T-helper 2 cell (primary cell): ENCODE data around the gene MYO1D.
"Not testable (repeated sequence)": the region's sequence is repeated elsewhere in the genome, so short reads cannot be mapped to it uniquely, and the experiment has no call there.

ENCODE experiments used
- DNase-seq, 5 experiments: peaks; one replicate each; pipeline versions ENCODE4 v3.0.0 to v3.0.0-alpha.2; 2012 to 2022

Gene MYO1D

DNA sequence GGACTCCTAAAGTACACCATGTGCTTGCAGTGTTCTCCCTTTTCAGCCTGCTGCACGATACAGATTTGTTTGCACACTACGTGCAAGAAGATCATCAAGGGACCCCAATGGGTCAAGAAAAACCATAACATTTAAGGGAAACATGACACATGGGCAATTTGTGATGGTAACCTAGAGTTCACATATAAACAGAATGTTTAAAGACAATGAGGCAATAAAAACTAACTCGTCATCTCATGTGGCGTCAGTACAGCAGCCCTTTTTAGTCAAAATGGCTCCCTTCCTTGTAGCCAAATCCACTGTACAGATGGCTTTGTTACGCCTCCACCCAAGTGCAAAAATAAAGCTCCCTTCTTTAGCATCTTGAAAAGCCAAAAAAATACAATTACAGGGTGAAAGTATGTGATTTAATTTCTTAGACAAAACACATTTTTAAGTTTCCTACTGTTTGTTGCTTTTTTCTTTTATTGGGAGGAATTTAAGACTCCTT lies 216.4 kb downstream of the MYO1D start:
- no peak for DNase-seq

DNA sequence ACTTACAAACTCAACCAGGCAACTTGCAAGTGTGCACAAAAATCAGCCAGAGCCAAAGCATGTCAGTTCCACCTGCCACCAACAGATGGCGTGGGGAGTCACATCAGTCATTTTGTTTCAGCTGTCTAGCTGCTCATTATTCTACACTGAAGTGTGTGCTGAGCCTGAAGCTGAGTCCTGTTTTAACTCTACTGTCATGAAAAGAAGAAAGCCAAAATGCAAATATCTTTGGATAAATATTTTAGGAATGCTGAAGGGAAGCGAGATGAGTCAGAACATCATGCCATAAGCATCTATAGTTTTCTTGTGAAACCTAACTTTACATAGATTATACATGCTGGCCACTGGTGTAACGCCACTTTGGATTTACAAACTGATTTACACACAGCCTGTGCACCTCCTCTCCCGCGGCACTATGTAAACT lies 217.5 kb downstream of the MYO1D start:
- peak; percentile 10 to 70 (median 27) for DNase-seq

DNA sequence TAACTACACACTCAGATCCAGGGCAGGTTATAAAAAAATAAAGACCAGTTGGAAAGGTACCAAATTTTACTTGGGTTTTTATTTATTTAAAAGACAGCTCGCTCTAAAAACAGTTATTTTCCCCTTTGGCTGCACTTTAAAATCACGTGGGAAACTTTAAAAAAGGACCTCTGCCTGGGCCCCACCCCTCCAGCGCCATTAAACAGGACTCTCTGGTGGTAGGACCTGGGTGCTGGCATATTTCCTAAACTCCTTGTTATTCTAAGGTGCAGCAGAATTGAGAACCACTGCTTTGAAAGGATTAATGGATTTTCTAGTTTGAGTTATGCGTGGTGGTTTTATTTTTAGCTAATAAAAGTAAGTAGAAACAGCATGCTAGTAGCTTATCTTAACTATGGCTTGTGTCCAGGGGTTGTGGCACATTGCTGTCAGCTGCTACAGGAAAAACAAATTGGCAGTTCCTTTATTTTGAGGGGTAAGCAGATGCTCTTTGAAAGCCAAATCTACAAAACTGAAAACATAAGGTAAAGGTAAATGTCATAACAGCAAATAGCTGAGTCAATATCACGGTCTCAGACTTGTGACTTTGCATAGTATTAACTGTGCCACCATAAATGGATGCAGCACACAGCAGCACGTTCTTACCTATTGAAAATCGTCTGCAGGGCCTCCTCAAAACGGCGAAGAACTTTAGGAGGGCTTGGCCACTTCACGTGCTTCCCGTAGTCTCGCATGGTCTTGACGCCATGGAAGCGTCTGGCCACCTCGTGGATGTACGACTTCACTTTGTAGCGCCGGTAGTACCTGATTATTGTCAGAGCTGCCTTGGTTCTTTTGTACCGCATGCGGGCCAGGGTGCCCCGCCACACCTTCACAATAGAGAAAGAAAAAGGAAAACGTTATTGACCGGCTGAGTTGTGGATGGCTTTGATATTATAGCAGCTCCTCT lies 218.2 kb downstream of the MYO1D start:
- DNase-seq, result no peak

DNA sequence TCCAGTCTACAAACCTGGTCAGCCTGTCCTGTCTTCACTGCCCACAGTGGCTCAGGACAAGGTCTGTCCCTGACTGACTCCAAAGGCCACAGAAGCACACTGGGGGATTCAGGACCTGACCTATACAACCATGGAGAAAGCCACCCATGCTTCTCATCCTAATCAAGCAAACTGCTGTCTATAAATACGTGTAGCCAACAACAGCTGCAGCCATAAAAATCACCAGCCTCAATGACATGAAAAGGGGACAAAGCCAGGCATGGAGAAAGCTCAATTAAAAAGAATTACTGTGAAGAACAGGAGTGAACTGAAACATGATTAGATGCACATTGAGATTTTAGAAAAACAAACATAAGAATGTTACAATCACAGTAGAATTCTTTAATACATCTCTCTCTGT lies 220.0 kb downstream of the MYO1D start:
- no peak for DNase-seq

DNA sequence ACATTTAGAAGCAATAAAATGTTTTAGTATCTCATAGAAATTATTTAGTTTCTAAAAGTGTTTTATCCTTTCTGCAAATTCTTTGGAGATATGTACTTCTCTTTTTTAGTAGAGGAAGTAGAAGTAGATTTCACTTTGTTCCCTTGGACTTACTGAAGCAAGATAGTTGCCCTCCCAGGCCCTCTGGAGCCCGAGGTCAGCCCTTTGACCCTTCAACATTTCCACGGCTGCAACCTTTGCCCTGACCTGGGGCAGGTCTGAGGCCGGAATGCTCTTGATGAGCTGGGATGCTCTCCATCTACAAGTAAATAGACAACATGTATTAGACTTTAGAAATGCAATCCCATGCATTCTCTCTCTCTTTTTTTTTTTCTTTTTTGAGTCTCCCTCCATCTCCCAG lies 222.6 kb downstream of the MYO1D start:
- DNase-seq, result no peak

DNA sequence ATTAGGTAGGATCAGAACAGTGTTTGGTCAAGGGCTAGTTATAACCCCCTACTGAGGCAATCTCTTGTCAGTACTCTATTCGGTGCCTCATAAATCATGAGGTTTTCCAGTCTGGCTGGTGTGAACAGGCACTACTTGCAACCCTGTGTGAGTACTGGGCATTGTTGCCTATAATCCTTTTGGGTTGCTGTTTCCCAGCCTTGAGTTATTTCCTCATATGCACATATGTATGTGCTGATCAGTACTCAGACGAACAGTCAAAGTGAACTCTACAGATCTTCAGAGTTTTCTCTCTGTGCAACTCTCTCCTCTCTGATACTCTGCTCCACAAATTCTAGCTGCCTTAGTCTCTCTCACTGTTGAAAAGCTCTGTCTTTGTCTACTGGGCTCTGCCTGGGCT lies 225.8 kb downstream of the MYO1D start:
- DNase-seq, result no peak

DNA sequence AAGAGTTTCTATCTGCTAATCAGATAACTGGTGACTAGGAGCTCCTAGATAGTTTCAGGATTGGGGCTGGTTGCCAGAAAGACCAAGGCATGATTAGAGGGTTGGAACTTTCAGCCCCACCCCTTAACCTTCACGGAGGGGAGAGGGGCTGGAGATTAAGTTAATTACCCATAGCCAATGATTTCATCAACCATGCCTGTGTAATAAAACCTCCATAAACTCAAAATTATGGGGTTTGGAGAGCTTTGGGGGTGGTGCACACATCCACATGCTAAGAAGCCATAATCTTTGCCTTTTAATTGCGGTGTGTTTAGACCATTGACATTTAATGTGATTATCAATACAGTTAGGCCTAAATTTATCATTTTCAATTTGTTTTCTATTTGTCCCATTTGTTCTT lies 228.5 kb downstream of the MYO1D start:
- DNase-seq, result no peak

DNA sequence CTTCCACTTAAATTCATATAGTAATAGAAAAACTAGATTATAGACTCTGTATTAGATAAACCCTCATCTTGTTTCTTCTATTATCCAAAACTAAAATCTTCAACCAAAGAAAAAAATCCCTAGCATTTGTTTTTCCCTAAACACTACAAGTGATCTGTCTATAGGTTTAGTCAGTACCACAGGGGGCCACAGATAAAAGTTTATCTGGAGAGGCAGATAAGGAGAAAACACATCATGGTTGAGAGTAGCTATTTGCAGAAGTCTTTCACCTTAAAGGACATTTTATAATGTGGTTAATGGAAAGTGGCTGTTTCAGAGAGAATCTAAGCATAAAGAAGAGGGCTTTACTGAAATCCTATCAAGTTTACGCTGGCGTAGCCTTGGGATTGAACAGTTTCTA lies 230.0 kb downstream of the MYO1D start:
- no peak for DNase-seq

DNA sequence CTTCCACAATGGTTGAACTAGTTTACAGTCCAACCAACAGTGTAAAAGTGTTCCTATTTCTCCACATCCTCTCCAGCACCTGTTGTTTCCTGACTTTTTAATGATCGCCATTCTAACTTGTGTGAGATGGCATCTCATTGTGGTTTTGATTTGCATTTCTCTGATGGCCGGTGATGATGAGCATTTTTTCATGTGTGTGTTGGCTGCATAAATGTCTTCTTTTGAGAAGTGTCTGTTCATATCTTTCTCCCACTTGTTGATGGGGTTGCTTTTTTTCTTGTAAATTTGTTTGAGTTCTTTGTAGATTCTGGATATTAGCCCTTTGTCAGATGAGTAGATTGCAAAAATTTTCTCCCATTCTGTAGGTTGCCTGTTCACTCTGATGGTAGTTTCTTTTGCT lies 235.4 kb downstream of the MYO1D start:
- not testable (repeated sequence) for DNase-seq

DNA sequence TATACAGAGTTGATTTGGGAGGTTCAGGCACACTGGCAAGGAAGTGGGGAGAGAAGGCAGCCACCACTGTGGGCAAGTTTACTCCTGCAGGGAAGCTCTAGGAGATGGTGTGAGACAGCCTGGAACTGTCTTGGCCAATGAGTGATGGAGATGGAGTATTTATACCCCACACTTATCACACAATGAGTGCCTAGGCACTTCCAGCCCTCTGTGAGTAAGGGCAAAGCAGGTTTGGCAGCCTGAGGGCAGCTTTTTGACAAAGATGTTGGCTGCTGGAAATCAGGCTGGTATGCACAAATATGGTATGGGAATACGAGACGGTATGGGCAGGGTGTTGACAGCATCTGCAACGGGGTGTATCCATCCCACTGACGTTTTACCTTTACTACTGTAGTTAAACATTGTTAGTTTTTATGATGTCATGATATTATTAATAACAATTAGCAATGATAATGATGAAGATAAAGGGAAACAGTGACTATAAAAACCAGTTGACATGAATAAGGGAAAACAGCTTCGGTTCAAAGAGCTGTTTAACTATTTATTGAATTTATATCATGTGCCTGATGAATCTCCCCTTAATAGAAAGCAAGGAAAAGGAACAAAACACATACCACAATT lies 240.2 kb downstream of the MYO1D start:
- no peak for DNase-seq

DNA sequence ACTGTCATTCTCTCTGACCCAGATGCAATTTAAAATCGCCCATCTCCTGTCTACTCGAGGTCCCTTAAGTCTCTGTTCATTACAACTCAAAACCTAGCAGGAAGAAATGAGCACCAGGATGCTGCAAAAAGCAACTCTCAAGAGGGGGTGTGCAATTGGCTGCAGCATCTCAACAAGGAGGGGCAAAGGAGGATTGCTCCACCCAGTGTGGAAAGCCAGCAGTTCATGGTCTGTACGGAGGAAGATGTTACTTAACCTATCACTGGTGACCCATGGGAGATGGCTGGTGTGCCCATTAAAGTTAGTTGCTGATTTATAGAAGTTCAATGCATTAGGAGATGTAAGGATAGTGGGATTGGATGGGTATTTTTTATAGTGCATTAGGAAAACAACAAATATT lies 242.8 kb downstream of the MYO1D start:
- DNase-seq, result no peak

DNA sequence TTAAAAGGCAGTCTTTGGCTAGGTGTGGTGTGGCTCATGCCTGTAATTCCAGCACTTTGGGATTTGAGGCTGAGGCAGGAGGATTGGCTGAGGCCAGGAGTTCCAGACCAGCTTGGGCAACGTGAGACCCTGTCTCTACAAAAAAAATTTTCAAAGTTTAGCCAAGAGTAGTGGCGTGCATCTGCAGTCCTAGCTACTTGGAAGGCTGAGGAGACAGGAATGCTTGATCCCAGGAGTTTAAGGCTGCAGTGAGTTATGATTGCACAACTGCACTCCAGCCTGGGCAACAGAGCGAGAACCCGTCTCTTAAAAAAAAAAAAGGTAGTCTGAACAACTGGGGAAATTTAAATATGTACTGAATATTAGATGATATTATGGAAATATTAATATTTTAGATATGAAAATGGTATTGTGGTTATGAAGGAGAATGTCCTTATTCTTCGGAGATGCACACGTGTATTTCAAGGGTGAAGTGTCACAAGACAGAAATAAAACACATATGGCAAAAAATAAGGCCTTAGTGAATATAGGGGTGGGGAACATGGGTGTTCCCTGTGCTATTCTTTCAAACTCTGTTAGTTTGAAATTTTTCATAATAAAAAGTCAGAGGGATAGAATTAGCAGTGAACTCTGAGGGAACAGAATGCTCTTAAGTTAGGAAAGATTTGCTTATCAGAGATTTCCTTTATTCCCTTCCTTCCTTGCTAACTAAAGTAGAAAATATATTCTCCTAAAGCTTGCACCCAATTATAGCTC lies 245.4 kb downstream of the MYO1D start:
- no peak for DNase-seq

DNA sequence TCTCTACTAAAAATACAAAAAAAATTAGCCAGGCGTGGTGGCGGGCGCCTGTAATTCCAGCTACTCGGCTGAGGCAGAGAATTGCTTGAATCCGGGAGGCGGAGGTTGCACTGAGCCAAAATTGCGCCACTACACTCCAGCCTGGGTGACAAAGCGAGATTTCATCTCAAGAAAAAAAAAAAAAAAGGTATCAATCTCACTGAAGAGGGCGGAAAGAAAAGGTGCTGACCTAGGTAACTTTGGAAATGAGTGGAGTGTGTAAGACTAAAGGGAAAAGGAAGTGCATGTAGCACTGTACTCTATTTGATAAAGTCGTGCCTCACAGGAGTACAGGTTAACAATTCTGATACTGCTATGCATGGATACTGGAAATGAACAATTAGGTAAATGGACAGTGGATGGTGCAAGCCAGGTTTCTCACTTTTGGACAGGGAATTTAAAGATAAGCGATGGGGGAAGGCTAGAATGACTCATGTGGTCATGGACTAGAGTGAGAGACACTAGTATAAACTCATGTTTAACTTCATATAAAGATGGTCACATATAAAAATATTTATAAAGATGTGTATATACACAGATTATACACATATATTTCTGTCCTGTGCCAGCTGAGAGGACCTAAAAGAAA lies 247.2 kb downstream of the MYO1D start:
- DNase-seq, result peak in 1 of 5 experiments; percentile 14

DNA sequence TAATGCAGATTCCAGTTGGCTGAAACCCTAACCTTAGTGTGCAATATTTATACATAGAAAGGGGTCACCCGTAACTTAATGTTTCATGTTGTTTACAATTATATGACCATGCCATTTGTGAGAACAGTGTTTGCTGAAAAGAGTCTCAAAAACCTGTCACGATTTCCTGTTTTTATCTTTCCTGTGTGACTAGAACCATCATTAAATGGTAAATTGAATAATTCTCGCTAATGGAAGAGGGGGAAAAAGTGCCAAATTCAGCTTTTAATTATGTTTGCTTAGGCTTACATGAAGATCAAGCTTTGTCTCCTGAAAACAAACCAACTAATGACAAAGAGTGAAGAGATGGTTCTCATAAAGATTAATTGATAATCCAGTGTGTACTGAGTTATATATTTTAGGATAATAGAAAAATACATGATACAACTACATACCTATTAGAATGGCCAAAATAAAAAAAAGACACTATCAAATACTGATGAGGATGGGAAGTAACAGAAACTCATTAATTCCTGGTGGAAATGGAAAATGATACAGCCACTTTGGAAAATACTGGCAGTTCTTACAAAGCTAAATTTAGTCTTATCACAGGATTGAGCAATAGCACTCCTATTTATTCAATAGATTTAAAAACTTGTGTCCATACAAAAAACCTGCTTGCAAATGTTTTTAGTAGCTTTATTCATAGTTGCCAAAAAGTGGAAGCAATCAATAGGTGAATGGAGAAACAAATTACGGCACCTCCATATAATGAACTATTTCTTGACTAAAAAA lies 248.5 kb downstream of the MYO1D start:
- DNase-seq, result no peak

DNA sequence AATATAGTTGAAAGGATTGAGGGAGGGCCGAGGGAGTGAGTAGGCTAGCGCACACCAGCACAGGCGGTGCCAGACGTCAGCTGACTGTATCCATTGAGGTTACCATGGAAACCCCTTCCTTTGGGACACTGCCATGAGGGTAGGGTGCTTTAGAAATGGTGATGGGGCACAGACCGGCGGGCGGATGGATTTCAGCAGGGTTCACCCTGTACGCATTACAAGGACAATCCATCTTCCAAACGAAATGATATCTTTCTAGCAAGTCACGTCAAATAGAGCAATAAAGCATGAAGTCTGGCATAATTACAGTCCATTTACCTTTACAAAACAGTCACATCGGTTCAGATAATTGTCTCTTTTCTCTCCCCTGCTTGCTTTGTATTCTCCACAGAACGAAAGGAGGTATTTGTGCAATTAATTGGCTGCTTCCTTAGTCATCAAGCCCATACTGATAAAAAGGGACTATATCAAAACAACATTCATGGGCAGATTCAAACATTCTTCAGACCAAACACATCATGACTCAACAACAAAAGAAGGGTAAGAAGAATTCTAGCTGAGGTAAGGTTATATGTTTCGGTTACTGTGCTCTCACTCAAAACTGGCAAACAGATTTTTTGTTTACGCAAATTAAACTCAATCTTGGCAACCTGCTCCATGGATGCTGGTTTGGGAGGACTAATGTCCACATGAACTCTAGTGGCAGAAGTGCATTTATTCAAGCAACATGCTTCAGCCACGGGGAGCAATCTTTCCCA lies 249.5 kb downstream of the MYO1D start:
- no peak for DNase-seq

DNA sequence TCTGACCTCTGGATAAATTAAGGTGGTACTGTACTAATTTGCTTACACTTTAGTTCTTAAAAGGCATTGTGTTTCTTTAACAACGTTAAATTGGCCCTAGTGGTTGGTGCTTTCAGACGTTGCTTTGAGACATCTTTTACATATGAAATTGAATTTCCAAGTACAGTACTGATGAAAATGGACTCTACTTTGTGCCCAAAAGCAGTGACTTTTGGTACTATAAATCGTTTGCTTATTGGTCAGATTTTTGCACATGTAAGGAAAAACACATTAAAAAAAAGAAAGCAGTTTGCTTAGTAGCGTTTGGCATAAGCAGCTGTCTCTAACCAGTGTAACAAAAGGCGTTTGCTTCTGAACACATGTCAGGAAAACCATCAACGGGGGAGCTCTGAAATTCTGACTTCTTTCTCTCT lies 250.5 kb downstream of the MYO1D start:
- no peak for DNase-seq

DNA sequence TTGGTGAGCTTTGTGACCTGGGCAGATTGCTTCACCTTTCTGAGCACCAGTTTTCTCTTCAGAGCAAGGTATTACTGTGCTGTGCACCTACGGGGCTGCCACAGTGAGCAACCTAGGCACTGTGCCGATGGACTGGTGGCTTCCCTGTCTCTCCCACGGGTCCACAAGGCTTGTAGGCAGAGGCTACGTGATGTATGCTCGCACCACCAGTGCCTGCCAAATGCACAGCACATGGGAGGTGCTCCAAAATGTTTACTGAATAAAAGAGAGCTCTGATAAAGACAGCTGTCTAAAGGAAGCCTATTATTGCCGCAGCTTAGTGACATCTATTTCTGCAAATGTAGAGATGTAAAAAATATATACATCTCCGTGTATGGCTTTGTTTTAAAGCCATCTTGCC lies 251.0 kb downstream of the MYO1D start:
- DNase-seq, result no peak

DNA sequence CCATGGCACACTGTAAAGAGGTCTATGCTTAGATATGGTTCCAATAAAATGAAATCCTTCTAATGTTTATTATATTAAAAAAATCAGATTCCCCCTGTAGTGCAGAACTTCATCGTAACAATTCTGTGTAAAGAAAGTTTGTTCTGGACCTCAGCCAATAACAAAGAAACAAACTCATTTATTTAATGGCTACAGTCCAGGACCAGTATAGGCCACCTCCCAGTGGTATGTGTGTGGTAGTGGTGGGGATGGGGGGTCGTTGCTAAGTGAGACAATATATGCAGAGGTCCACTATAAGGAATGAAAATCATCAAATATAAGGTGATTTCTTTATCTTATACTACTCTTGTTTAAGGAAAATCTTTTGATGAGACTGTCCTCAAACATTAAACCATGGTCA lies 253.7 kb downstream of the MYO1D start:
- DNase-seq, result no peak

DNA sequence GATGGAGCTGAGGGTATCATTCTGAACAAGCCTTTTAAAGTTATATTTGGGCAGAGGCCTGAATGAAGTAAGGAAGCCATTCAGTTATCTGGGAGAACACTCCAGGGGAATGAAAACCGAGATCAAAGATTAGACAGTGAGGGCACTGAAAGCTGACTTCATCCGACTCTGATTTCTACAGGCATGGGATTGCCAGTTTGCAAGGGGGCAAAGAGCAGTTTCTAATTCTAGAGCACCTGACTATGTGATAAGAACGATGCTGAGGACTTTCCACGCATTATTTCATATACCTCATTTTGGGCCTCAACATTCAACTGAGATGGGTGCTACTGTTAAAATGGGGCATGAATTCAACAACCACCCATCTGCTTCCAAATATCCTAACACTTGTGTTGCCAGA lies 254.4 kb downstream of the MYO1D start:
- no peak for DNase-seq

DNA sequence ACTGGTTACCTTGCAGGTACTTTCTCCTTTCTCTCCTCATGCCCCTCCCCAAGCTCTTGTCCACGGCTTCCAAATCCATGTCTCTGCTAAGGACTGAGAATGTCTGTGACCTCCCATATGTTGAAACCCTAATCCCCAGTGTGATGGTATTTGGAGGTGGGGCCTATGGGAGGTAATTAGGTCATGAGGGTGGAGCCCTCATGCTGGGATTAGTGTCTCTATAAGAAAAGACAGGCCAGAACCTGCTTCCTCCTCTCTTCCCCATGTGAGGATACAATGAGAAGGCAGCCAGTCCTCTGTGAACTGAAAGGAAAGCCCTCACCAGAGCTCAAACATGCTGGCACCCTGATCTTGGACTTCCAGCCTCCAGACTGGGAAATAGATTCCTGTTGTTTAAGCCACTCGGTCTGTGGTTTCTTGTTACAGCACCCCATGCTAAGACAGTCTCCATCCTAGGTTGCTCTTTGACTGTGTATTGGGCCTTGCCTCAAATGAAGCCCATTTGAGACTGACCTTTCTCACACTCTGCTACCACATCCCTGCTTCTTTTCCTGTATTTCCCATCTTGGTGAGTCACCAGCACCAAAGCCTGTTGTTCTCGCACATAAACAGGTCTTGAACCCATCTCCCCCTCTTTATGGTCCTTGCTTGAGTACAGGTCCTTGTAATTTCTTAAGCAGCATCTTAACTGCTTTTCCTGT lies 255.2 kb downstream of the MYO1D start:
- no peak for DNase-seq

DNA sequence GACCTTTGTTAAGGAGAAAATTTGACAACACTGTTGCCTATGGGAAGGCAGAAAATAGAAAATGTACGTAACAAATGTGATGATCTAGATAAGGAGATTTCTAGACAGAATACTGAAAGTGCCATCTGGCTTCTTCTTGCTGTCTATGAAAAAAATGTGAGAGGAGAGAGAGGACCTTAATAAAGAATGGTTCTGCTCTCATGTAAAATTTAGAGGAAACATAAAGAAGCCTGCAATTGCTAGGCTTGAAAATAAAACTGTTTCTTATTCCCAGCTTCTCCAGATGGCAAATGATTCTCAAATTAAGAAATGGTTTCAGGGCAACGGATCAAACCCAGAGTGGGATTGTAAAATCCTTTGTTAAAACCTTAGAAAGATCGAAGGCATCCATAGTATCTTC lies 261.6 kb downstream of the MYO1D start:
- DNase-seq, result no peak
